ENCODE results near the gene ADAM12. TPM values are rescaled to one million over a fixed set of nuclear protein-coding genes. Genes with fewer than 3 reads are reported as not detected.

Gene ADAM12
- total and polyA plus RNA-seq, 8 donors, result 0.03 to 3.7 (median 0.15) TPM

DNA sequence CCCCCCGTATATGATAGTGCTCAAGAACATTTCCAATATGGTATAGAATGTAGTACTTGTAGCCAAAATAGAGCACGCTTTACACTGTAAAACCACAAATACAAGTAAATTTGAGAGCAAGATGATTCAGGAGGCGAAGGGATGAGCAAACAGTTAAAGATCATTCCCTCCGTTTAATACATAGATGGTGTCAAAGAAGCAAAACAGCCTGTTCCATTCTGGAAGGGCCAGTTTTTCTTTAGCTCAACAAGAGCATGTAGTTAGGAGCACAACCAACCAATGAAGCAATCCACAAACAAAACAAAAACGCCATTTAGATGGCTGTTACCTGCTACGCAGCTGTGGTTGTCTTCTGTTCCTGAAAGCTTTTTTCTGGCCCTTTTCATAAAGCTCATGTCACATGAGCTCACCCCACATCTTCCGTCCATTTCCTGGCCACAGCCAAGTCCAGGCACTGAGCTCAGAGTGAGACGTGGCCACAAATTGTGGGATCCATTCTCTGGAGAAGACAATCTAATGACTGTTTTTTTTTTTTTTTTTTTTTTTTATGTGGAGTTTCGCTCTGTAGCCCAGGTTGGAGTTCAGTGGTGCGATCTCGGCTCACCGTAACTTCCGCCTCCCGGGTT is 306.3 kb downstream of the ADAM12 start:
- WGBS, 2 donors, result 82 to 86% methylated on average over 14 of the region's 14 CpGs
- TF ChIP-seq, protein P1, sequence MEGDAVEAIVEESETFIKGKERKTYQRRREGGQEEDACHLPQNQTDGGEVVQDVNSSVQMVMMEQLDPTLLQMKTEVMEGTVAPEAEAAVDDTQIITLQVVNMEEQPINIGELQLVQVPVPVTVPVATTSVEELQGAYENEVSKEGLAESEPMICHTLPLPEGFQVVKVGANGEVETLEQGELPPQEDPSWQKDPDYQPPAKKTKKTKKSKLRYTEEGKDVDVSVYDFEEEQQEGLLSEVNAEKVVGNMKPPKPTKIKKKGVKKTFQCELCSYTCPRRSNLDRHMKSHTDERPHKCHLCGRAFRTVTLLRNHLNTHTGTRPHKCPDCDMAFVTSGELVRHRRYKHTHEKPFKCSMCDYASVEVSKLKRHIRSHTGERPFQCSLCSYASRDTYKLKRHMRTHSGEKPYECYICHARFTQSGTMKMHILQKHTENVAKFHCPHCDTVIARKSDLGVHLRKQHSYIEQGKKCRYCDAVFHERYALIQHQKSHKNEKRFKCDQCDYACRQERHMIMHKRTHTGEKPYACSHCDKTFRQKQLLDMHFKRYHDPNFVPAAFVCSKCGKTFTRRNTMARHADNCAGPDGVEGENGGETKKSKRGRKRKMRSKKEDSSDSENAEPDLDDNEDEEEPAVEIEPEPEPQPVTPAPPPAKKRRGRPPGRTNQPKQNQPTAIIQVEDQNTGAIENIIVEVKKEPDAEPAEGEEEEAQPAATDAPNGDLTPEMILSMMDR (IDR thresholded peaks at IDR 0.05), result no peak
- Histone ChIP-seq H3K9me3 (no peaks in the 10 kb centered on the region), H3K4me3 (no peak overlapping the region), H3K4me1 (no peaks in the 10 kb centered on the region), H3K27ac (no peak overlapping the region), H3K36me3 (no peaks in the 10 kb centered on the region), H3K27me3 (no peaks in the 10 kb centered on the region)
- FAIRE-seq (no peak), ATAC-seq (no peak), DNase-seq (no peak)
- intact Hi-C loops (cut with DNase I), result no loop called here

DNA sequence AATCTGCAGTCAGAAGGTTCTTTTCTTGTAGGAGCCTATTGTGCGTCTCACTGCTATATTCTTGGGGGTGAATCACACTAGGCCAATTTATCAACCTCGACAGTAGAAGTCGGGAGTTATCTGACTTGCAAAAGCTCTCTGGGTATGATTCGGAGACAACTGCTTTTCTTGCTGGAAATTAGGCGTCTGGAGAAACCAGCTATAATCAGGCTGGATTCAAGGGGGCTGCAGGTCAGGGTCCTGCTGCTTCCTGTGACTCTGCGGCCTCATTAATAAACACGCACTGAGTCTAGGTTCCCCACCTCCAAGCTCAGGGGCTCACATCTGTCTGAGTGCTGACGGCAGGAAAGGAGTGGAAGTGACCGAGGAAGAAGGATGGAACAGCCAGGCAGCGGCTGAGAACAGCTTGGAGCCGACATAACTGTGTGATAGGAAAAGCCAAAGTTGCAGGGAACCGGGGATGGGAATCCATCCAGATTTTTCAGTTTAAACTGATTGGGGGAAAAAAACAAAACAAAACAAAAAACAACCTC is 307.3 kb downstream of the ADAM12 start:
- no peaks in the 10 kb centered on the region for H3K4me1 ChIP-seq
- DNase-seq (no peak), FAIRE-seq (no peak), ATAC-seq (peak in 2 of 4 donors; percentile 25 to 47)
- TF ChIP-seq, protein P1 (IDR thresholded peaks at IDR 0.05), result no peak
- WGBS, 2 donors, result 36 to 43% methylated on average over 12 of the region's 12 CpGs
- intact Hi-C loops (cut with DNase I), result no loop called here
- no peaks in the 10 kb centered on the region for H3K36me3 ChIP-seq
- no peak overlapping the region for H3K27ac ChIP-seq
- H3K27me3 ChIP-seq, result no peaks in the 10 kb centered on the region
- no peak overlapping the region for H3K4me3 ChIP-seq
- H3K9me3 ChIP-seq, result no peaks in the 10 kb centered on the region

DNA sequence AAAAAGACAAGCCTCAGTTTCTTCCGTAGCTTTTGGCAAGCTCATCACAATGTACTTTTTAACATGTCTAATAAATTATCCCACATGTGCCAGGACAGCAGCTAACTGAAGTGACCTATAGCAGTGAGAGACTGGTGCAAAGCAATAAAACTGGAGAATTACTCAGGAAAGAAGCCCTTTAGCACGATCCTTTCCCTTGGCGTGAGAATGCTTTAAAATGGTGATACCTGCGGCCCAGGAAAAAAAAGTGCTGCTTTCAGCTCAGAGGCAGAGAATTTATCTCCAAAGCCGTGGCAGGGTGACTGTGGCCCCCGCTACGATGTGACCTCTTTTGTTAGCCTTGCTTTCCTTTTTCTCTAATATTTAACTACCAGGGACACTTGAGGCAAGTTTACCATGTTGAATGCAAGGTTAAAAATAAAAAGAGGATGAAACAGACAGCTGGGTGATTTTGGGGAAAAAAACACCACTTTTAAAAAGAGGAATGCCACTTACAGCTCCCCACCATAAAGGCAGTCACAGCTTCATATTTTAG is 307.9 kb downstream of the ADAM12 start:
- Histone ChIP-seq H3K4me1 (no peaks in the 10 kb centered on the region), H3K9me3 (no peaks in the 10 kb centered on the region), H3K36me3 (no peaks in the 10 kb centered on the region), H3K27me3 (no peaks in the 10 kb centered on the region), H3K4me3 (no peak overlapping the region), H3K27ac (no peak overlapping the region)
- DNase-seq (no peak), FAIRE-seq (no peak), ATAC-seq (no peak)
- TF ChIP-seq, protein P1 (IDR thresholded peaks at IDR 0.05), result no peak
- WGBS, 2 donors, result 37 to 40% methylated on average over 7 of the region's 7 CpGs
- intact Hi-C loops (cut with DNase I), result no loop called here

DNA sequence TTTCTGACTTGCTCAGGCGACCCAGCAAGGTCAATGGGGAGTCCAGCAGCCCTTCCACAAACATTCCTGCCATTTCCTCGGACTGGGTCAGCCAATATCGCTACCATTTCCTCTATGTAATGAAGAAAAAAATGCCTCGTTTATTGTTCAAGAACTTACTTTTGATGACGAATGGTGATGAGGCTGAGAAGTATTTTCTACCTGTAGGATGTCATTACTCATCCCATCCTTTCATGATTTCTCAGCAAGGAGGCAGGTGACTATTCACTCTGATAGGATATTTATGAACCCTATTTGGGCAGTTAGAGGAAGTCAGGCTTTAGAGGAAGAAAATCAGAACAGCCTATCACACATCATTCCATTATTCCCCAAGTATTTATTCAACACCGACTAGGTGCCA is 313.3 kb downstream of the ADAM12 start:
- Histone ChIP-seq H3K9me3 (no peaks in the 10 kb centered on the region), H3K4me3 (no peak overlapping the region), H3K27ac (no peak overlapping the region), H3K27me3 (no peaks in the 10 kb centered on the region), H3K36me3 (no peaks in the 10 kb centered on the region), H3K4me1 (no peaks in the 10 kb centered on the region)
- ATAC-seq (no peak), FAIRE-seq (no peak), DNase-seq (no peak)
- intact Hi-C loops (cut with DNase I), result no loop called here
- WGBS, 2 donors, result 56 to 64% methylated on average over 6 of the region's 6 CpGs
- TF ChIP-seq, protein P1 (IDR thresholded peaks at IDR 0.05), result no peak

DNA sequence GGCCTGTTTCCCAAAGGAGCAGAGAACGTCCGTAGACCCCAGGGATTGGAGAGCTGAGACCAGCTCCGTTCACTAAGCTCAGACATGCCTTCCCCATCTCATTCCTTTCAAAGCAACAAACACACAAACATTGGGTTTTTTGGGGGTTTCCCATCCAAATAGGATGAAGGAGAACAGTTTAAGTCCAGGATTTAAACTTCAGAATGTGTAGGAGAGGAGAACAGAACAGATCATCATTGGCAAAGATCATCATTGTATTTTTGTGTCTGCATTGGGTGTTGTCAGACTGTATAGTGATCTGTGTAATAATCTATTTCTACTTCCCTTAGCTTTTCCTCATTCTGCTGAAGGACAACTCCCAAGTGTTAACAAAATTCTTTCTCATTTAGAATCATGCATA is 314.0 kb downstream of the ADAM12 start:
- intact Hi-C loops (cut with DNase I), result no loop called here
- no peak overlapping the region for H3K4me3 ChIP-seq
- DNase-seq (no peak), FAIRE-seq (no peak), ATAC-seq (no peak)
- H3K27me3 ChIP-seq, result no peaks in the 10 kb centered on the region
- no peak overlapping the region for H3K27ac ChIP-seq
- H3K4me1 ChIP-seq, result no peaks in the 10 kb centered on the region
- 63 to 73% methylated on average over 3 of the region's 3 CpGs for WGBS, 2 donors
- no peaks in the 10 kb centered on the region for H3K36me3 ChIP-seq
- H3K9me3 ChIP-seq, result no peaks in the 10 kb centered on the region
- TF ChIP-seq, protein P1 (IDR thresholded peaks at IDR 0.05), result no peak
